T follicular helper cell (primary cell): Measurements from ENCODE around the gene COL4A6.

Source experiments
- DNase-seq: peaks from one replicate; pipeline ENCODE4 v3.0.0-alpha.2; 2020; ENCODE audit warnings: low read depth

COL4A6 gene

DNA sequence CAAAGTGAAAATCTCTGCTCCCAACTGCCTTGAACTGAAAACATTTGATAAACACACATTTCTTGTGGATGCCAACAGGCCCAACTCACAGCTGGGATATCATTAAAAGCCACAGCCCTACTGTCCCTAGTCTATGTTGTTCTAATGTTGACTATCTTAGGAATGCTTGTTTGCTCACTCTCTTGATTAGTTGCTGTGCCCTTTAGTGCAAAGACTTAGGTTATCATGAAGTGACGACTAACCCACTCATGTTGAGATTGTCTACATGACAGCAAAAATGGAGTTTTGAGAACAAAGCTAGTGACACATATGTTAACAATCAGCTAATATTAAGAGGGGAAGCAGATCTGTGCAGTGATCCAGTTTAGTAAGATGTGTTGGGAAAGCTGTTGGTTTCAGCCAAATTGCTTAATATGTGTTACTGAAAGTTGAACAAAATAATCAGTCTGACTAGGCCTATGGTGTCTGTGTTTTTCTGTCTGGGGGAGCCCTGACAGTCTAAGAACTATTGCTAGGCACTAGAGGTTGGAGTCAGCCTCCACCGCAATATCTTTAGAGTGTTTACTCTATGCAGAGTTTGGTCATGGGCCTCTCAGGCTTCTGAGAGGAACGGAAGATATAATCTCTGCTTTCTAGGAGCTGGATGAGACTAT, 221.2 kb downstream of the COL4A6 start:
- DNase-seq = no peak

DNA sequence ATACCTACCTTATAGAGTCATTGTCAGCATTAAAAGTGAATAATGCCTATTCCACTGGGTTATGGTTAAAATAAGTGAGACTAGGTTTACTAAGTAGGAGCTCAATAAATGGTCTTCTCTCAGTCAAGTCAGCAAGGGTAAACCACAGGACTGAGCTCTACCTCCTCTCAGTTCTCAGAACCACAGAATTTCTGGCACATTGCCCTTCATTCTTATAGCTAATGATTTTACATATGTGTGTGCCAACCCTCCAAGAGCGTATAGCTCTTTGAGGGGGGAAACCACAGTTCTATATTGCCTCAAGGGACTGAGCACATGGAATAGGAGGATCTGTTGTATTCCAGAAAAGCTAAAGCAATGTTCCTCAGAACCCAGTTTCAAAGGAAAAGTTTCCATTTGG, 221.8 kb downstream of the COL4A6 start:
- no peak for DNase-seq

DNA sequence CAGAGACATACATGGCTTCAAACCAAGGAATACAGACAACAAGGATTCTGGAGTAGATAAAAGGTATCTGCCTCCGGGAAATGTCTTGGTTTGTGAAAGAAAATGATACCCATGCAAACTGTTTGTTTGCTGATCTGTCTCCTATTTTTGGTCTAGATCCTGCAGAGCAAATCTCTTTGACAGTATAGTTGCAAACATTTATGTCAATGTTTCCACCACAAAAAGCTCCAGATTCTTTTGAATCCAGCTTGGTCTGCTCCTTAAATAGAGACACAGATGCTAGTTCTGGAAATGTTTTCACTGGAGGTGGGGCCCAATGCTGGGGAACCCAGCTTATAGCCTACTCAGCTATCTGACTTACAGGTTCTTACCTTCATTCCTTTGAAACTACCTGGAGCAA, 226.9 kb downstream of the COL4A6 start:
- DNase-seq = no peak

DNA sequence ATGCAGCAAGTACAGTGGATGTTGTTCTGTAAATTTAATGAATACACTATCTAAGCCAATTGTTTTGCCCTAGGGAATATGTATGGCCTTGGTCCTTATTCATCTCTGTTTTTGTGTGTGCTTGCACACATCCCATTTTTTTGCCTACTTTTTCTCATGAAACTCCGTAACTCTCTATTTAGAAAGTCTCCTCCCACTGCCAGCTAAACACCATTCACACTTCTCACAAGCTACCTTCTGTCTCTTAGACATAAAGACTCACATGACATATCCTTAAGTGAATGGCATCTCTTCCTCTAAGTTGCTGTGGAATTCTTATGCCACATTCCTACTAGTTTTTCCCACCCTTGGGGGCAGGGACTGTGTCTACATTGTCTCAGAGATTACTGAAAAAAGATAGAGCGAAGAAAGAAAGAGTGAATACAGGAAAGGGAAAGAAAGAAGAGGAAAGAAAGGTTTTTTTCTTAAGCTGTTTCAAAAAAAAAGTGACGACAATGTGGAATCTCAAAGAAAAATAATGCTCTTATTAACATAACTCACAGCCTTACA, 229.1 kb downstream of the COL4A6 start:
- DNase-seq = no peak

DNA sequence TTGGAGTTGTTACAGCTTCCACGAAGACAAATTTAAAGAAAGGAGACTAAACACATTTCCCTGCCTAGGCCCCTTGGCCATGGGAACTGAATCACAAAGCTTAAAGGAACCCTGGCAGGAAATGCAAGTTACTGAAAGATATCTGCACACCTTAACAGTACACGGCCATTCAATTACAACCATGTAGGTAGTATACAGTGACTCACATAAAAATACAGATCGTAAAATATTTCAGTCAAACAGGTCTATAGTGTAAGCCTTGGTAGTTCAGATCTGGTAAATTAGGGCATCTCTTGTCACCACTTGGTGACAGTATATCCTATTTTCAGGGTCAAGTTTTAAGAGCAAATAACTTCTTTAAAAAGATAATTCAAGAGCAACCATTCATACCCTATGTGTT, 234.7 kb downstream of the COL4A6 start:
- no peak for DNase-seq

DNA sequence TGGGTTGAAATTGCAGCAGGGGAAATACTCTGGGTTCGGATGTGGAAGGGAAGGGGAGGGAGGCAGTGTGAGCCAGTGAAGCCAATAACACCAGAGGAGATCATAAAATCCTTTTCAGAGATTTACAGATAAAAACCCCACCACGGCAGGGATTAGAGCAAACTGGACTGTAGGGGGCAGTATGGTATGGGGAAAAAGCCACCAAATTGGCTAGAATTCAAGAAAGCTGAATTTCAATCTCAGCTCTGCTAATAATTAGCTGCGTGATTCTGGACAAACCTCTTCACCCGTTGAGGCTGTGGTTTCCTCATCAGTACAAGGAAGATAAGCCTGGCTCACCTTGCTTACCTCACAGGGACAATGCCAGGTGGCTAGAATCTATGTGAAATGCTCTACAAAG, 238.5 kb downstream of the COL4A6 start:
- no peak for DNase-seq

DNA sequence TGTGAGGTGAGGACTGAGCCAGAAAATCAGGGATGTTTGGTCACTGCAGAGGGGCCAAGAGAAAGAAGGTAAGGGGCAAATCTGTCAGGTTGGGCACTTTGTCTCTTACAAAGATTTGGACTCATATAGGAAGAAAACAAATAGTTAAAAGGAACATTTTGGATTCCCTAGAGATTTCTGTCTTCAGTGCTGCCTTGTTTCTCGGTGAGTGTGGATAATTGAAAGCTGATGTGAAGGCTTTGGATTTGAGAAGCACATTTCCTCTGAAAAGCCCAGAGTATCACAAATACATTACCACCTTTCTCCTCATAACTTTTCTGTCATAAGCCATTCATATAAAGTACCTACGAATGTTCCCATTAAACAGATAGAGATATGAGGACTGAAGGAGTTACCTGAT, 239.2 kb downstream of the COL4A6 start:
- no peak for DNase-seq

DNA sequence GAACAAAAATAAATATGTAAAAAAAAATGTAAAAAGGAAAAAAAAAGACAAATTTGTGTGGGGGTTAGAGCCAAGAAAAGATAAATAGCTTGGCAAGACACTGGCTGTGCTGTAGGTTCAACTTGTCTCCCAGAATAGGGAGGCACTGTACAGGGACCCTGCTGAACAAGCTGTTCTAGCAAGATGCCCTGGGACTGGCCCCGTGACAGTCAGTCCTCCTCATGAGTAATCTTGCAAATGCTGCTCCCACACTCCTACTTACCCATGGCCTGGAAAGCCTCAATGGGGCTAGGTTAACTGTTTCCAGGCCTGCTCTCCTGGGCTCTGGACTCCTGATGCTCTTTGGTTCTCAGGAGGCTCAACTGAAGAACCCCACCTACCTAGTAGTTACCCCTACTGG, 239.8 kb downstream of the COL4A6 start:
- DNase-seq = no peak

DNA sequence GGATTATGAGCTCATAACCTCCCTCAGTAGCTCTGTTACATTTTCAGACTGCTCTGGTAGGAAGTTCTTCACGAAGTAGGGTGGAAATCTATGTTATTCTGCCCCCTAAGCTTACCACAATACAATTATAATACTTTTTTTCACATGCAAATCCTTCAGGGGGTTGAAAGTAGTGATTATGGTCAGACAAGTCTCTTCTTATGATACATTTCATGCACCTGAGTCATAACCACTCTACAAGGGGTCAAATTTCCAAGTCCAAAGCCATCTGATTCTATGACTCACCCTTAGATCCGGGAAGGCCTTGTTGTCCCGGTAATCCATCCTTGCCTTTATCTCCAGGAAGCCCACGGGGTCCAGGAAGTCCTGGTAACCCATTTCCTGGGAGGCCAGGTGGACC, 251.4 kb downstream of the COL4A6 start:
- no peak for DNase-seq

DNA sequence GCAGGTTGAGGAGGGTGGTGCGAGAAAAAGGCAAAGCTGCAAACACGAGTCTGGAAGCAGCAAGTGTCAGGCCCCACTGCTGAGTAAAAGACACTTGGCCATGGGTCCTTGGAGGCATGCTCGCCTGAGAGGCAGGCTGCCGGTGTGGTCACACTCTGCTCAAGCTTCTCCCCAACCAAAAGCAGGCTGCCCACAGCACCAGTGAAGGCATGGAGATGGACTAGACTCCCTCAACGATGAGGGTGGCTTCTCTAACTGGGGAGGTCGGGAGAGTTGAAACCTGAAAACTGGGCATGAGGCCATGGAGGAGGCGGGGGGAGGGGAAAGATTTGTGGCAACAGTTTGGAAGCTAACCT, 260.1 kb downstream of the COL4A6 start:
- no peak for DNase-seq

DNA sequence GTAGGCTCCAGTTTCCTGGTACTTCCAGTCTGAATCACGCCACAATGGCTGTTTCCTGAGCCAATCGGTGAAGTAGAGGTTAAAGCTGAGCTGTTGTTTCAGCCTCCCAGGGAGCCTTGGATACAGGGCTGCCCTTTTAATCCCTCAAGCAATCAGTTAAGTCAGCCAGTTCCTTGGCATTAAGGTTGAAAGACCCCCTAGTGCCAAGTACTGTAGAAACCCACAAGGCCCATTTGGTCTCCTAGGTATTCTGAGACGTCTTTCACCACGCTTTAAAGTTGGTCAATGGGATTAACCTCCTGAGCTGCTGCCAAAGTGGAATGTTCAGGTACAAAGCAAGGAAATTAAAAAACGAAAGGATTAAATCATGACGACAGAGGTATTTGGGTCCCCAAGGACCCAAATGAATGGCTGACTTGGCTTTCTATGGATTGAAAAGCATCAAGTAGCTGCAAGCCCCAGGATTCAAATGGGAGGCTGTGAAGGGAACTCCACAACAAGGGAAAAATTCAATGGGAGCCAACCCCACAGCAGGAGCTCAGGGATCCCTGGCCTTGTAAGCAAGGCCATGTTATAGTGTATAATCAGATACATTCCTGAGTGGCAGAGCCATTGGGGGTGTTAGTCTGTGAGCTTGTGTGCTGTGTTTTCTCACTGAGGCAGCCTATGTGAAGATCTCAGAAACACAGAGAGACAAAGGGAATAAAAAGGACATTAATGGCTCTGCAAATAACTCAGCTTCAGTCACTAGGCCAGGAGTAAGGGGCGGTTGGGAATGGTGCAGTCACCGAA, 260.7 kb downstream of the COL4A6 start:
- no peak for DNase-seq

DNA sequence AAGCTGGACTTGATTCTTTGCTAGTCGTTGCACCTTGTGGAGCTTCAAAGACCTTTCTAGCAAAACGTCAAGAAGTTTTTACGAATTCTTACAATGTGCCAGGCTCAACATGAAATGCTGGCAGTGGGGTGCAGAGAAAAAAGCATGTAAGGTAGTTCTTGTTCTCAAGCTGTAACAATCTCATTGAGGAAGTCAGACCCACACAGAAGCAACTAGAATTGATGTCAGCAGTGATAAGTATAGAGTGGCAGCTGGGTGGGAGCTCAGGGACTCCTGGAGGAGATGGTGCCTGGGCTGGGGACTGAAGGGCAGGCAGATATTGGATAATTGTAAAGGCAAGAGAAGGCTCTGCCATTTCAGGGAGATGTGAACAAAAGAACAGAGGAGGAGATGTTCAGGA, 264.3 kb downstream of the COL4A6 start:
- DNase-seq = no peak

DNA sequence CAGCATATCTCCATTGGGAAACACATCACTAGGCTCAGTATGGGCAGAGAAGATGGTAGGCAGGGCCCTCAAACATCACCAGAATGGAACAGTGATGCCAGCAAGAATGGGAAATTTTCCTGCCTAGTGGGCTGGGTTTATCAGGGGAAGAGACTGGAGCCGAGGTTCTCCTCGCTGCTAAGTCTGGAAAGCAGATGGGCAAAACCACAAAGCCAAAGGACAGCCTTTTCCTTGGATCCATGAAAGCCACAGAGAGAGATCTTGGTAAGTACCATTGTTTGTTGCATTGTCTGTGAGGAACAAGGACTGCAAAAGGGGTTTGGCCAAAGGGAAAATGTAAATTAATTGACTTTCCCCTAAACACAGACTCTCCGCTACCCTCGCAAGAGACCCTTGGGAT, 266.6 kb downstream of the COL4A6 start:
- DNase-seq = no peak

DNA sequence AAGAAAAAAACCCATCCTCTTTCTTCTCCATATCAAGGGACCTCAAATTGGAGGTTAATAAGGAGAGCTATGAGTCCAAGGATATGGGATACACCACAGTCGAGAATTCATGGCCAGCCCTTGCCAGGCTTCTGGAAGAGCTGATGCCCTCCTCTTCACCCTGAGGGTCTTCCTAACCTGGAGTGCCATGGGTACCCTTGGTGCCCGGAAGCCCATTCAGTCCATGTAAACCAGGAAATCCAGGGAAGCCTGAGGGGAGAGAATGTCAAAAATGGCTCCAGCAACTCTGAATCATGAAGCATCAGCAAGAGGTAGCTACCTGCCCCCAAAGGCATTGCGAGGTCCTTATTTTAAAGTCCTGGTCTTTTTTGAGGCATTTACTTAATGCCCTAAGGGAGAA, 268.5 kb downstream of the COL4A6 start:
- DNase-seq = no peak

DNA sequence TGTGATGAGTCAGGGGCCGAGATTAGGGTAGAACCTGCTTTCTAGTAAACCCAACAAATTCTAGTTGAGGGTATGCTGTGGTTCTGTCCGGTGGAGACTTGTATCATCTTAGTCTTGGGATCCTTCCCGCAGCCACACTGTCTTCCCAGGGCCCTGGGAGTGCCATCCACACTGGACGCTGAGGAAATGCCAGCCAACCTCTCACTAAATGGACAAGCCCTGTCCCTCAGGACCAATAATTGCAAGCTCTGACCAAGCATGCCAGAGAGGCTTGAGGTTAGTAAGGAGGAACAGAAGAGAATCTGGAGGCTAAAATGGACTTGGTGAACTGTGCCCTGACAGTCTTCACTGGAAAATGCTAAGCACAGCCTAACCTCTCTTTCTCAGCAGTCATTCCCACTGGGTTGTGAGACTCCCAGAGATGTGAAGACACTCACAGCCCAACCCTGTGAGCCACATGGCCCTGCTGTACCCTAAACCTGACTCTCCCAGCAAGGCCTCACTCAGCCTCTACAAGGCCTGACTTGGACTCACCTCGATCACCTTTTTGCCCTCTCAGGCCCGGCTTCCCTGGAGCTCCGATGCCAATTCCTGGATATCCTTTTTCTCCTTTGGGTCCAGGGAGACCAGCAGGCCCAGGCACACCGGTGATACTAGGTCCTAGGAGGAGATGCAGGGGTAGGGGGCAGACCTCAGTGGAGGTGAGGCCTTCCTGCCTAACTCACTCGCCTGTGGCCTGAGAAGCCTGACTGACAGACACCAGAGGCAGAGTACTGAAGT, 269.1 kb downstream of the COL4A6 start:
- no peak for DNase-seq

DNA sequence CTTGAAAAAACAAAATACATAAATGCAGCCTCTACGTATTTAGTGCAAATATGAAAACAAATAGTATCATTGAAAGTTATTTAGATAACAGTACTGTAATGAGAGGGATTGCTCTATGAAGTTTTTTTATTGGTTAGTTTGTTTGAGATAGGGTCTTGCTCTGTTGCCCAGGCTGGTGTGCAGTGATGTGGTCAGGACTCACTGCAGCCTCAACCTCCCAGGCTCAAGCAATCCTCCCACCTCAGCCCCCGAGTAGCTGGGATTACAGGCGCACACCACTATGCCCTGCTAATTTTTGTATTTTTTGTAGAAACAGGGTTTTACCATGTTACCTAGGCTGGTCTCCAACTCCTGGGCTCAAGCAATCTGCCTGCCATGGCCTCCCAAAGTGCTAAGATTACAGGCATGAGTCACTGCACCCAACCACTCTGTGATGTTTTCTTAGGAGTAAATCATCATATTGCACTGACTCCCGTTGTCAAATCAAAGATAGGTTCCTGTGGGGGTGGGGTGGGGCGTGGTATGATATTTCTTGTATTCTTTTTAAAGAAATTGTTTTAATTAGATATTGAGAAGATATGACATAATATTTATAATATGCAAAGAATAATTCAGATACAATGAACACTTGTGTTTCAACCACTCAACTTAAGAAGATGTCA, 270.9 kb downstream of the COL4A6 start:
- no peak for DNase-seq

DNA sequence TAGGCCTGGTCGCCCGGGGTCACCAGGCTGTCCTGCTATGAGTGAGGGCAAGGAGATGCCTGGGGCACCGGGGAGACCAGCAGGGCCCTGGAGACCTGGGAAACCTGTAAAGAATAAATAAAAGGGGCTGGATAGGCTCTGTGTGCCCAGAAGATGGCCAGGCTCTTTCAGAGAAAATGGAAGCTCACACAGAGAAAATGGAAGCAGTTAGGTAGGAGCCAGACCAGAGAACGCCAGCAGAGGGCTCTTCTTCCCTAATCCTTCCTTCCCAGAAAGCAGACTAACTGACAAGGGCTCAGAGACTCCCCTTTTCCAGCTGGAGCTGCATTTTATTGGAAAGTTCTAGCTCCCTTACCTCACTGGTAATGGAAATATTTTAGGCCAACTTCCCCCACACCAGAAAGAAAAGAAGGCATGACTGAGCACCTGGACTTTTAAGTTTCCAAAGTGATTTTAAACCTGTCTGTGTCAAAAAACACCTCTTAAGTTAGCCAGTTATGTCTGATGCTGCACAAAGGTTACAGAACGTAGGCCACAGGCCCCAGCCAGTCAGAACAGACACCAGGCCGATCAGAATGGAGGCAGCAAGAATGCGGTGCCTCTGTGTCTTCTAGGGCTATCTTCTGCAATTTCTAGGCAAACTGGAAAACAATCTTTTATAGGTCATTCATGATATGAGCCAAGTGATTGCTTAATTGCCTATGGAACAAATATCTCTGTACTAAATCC, 272.7 kb downstream of the COL4A6 start:
- no peak for DNase-seq

DNA sequence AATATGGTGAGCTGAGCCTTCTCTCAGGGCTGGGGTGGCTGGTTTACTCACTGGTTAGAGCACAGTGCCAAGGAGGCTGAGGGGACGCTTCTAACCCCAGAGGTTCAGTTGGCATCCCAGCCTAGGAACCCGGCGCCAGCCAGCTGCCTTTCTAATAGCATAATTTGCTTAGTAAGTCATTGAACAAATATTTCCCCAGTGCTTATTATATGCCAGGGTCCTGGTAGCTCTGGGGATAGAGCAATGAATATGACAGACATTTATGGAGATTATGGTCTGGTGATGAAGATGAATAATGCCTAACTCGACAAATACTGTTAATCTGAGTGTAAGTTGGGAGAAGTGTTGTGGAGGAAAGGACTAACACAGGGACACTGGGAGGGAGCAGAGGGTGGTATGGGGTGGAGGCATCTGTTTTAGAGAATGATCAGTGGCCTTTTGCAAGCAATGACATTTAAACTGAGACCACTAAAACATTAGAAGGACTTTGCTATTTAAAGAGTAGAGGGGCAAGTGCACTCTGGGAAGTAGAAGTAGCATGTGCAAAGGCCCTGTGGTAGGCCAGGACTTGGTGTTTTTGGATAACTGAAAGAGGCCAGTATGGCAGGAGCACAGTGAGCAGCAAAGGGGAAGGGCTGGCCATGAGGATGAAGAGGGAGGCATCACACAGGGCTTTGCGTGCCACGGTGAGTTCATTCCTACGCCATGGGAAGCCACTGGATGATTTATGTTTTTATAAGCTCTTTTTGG, 274.7 kb downstream of the COL4A6 start:
- no peak for DNase-seq

DNA sequence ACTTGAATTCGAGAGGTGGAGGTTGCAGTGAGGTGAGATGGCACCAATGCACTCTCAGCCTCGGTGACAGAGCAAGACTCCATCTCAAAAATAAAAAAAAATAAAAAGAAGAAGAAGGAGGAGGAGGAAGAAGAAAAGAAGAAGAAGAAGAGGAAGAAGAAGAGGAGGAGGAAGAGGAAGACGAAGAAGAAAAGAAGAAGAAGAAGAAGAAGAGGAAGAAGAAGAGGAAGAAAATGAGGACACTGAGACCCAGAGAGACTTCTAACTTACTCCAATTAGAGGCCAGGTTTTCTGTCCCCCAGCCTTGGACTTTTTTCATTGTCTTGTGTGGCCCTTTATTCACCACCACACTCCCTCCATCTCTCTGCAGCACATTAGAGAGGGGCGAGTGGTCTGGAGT, 276.0 kb downstream of the COL4A6 start:
- DNase-seq = no peak

DNA sequence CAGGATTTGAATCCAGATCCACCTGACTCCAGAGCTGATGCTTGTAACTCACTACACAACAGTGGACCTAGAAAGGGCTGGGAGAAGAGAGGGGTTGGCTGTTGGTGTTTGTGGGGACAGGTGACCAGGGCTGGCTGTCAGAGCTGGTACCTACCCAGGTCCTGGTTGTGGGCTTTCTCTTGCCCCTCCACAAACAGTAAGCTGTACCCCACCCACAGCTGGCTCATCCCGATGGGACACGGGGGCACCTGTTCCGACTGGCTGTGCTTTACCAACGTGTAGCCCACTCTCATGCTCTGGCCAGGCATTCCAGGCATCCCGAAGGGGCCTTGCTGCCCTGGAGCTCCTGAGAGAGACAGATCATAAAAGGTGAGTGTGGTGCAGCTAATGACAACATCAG, 277.9 kb downstream of the COL4A6 start:
- no peak for DNase-seq
